Measurements from ENCODE around the gene TCEAL7.

DNA sequence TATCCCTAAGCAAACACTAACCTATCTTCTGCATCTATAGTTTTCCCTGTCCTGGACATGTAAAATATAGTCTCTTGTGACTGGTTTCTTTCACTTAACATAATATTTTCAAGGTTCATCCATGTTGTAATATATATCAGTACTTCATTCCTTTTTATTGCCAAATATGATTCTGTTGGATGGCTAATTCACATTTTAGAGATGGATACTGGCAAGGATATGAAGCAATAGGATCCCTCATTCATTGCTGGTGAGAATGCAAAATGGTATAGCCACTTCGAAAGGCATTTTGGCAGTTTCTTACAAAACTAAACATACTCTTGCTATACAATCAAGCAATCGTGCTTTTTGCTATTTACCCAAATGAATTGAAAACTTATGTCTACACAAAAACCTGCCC lies 33.0 kb downstream of the TCEAL7 start:
- TF ChIP-seq CTCF (IDR thresholded peaks at IDR 0.05) (no peak), POLR2A (IDR thresholded peaks at IDR 0.05) (no peak)

All from uterus (tissue), 2 donors.